GM18499 (cell line): ENCODE results near the gene EIF4G1.

ENCODE experiments used
- ATAC-seq: cut with Tn5 transposase; IDR thresholded peaks from one replicate; pipeline ENCODE4 v1.9.1; 2021; ENCODE audit warnings: moderate number of reproducible peaks; ENCODE audit not compliant: insufficient read depth, unreplicated experiment

The EIF4G1 gene

DNA sequence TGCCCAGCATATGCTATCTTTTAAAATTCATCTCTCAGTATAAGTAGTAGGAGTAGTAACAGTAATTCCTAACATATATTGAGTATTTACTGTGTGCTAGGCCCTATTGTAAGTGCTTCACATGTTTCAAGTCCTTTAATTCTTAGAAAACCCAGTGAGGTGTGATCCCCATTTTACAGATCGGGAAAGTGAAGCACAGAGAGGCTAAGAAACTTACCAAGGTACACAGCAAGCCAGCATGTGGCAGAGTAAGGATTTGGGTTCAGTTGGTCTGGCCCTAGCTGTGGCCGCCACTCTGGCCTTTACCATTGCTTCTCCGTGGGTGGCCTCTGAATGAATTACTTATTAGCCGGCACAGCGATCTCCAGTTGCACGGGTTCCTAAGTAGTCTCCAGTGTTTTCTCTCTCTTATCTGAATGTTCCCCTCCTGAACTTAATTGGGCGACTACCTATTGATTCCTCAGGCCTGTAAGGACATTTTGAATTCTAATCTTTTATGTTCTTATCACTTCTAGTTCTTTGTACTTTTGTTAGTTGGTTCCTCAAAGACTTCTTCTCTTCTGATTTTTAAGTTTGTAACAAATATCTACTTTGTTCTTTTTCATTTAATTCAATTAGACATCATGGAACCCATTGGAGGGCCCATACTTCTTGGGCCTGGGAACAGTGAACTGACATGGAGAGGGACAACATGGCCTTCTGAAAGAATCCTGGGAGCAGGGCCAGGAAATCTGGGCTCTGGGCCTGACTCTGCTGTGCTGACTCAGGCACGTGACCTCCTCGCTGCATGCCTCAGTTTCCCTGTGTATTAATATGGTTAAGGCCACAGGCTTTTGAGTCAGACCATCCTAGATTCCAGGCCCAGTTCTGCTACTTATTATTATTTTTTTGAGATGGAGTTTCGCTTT is 35.4 kb downstream of the EIF4G1 start:
- ATAC-seq: no peak

DNA sequence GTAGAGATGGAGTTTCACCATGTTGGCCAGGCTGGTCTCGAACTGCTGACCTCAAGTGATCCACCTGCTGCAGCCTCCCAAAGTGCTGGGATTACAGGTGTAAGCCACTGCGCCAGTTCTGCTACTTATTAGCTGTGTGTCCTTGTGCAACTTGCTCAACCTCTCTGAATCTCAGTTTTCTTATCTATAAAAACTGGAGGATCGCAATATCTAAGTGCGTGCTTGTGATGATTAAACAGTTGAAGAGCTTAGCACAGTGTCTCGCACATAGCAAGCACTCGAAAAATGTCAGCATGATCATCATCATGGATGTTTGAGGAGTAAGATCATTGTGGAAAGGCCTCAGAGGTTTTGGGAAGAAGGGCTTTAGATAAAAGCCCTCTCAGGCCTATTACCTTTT is 36.2 kb downstream of the EIF4G1 start:
- no peak for ATAC-seq

DNA sequence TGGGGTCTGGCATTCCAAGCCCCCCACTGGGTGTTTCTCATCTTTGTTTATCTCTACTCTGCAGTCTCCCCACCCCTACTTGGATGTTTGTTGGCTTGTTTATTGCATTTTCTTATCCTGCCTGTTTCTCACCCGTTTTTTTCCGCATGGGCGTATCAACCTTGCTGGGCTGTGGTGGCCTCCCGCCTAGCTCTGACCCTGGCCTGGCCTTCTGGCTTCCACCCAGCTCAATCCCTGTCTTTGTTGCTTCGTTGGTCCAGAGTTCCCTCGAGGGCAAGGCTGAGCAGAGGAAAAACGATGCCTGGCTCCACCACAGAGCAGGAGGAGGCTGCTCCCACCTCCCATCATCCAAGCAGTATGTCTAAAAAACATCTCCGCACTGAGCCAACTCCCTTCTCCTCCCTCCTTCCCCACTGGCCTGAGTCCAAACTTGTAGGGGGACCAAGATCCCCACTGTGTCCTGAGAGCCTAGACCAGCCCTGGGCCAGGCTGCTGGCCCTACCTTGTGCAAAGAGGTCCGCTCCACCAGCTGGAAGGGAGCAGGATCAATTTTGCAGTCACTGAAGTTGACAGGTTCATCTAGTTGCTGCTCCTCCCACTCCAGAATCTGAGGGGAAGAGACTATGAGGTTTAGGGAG is 37.2 kb downstream of the EIF4G1 start:
- ATAC-seq: no peak

DNA sequence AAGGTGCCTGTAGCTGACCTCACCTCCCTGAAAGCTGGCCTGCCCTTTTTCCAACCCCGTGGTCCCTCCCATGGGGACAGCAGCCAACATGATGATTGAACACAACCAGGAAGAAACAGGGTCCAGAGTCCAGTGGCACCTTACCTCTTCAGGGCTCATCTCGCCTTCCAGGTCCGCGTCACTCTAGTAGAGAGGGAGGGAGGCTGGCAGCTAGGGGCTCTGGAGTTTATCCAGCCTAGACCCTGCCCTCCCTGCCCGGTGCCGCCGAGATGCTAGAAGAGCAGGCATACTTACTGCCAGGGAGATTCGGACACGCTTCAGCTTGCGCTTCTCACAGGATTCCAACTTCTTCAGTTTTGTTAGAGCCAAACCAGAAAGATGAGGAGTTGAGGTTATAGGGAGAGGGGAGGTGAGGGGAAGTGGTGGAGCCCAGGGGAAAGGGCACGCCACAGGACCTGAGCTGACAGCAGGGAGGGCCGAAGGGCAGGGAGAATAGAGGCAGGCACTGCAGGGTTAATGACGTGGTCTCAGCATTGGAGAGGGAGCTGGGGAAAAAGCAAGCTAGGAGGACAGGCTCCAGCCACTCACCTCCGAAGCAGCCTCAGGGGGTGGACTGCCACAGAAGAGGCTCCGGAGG is 37.9 kb downstream of the EIF4G1 start:
- no peak for ATAC-seq

DNA sequence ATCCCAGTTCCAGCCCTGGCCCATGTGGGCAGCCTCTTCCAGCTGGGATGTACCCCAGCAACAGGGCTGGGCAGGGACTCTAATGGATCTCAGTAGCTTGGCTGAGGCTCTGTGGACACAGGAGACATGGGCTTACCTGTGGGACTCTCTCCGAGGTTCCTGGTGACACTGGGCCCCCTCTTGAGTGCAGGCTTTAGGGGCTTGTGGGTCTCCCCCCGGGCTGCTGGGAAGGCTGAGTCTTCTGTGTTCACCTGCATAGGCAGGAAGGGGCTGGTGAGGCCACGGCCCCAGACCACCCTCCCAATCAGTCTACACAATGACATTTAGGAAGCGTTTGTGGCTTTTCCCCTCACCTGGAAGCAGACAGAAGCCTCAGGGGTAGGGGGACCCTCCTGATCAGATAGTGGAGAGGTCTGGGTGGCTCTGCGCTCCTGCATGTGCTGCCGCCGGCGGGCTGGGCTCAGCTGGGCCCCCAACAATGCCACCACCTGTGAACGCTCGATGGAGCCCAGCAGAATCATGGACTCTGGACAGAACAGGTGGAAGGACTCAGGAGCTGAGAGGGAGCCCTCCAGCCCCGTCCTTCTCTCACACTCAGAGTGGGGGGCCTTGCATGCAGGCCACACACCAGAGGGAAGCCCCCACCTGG is 38.6 kb downstream of the EIF4G1 start:
- ATAC-seq: no peak

DNA sequence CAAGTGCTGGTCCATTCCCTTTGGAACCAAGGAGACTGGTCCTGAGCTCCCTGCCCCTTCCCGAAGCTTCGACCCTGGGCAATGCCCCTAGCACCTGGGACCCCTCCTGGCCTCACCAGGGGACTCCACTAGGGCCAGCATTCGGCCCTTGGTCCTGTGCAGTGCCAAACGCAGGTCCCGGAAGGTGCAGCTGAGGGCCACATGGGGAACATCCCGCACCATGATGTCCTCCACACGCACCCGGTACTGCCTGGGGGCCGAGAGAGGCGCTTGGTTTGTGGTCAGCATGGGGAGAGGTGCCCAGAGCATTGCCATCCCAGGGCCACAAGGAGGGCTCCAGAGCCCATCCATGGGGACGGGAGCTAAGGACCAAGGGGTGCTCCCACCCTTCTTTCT is 39.1 kb downstream of the EIF4G1 start:
- no peak for ATAC-seq

DNA sequence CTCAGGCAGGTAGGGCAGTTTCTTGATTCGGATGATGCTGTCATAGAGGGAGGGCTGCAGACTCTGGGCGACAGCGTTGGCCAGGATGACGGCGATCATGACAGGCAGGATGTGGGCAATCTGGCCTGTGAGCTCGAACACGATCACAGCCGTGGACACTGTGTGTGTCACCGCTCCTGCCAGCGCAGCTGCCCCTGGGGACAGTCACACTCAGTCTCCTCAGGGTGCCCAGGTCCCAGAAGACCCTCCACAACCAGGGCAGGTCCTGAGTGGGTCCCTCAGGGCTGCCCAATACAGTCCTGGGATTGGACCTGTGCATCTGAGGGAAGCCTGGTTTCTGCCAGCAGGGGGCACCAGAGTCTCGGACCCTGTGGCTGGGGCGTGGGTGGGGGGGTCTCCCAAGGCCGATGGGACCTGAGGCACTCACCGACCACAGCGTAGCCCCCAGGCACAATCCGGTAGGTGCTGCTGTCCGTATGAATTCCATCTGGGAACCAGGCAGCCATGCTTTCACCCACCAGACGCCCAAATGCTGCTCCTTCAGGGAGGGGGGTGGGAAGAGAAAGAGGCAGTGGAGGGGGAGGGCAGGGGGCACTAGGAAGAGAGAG is 39.8 kb downstream of the EIF4G1 start:
- ATAC-seq: no peak

DNA sequence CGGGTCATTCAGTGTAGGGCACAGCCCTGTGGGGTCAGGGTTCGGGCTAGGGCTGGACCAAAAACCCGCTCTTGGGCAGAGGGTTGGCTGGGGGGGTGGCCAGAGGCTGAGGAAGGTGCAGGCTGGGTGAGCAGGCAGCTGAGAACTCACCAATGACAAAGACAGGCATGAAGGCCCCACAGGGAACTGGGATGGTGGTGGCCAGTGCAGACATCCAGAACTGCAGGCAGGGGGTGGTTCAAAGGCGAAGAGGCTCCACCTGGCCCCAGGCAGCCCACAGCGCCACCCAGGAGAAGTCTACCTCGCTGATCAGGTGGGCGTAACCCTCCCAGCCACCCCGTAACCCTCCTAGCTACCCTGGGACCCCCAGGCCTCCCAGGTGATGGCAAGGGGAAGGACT is 40.3 kb downstream of the EIF4G1 start:
- ATAC-seq: no peak

DNA sequence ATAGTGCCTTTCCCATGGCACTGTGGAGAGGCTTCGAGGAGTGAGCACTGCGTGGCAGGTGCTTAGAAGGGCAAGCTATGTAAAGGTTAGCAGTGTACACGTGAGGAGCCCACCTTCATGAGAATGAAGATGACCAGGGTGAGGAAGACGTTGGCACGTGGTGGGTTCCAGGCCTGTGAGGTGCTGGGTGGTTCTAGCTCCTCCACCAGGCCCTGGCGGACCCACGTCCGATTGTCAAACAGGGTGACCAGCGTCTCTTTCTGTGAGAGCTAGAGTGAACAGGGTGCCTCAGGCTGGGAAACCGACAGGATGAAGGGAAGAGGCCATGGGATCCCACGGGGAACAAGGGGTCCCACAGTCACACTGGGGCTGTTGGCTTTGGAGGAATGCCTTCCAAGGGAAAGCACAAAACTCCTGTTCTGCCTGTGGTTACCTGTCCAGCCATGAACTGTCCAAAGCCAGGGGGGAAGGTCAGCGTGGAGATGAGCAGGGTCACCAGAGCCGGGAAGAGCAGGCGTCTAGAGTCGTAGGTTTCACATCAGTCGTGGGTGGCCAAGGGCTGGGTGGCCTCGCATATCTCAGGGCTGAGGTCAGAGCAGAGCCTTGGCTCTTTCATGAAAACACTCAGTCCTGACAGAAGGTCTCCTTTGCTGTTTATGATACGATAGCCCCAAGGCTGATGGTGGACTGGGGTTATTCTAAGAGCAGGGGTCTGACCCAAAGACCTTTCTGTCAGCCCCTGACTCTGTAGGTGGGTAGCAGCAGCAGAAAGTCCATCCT is 41.0 kb downstream of the EIF4G1 start:
- ATAC-seq: no peak

DNA sequence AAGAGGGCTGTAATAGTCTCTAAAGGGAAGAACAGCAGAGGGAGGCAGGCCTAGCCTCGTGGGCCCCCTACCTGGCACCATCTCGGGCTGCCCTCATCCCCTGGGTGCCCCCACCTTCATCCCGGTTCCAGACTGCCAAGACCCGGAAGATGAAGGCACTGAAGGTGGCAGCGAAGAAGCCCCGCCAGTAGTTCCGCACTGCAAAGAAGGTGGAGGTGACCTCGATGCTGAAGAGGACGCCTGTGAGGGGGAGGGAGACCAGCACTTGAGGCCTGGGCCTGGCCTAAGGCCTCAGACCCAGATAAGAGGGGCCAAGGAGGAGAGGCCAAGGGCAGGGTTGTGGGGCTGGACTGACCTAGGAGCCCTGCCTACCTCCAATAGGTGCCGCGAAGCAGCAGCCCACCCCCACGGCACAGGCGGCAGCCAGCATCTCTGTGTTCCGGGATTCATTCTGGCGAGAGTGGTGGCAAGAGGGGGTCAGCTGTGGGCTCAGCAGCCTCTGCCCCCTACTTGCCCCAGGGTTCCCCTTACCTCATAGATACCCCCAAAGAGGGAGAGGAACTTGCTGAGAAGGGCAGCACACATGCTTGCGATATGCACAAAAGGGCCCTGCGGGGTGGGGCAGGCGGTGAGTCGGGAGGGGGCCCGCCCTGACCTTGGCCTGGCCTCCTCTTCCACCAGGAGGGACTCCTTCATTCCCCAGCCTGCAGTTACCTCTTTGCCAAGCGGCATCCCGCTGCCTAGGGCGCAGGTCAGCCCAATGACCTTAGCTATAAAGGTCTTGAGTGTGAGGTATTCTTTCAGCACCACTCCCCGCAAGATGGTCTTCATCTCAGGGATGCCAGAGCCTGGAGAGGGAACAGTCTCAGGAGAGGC is 43.1 kb downstream of the EIF4G1 start:
- no peak for ATAC-seq

DNA sequence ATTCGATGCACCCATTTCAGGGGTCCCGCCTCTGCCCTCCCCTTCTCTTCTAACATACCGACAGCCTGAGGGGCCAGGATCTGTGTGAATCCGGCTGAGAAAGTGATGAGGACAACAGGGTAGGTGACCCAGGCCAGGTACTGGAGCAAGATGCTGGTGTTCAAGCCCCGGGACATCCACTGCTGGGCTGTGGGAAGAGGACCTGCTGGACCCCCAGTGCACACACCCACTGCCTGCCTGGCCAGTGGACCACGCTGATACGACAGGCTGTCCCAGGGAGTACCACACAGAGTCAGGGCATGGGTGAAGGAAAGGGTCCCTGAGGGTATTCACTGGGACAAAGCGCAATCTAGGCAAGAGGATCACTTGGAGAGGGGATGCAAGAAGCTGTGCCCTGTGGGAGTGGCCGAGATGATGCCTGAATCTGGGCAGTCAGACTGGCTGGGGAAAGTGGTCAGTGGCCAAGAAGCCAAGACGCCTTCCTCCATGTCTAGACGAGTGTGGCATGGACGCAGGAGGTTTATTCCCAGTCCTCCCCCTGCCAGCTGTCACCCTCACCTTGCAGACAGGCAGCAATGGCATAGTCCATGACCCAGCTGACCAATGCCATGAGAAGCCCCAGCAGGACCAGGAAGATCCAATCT is 43.8 kb downstream of the EIF4G1 start:
- no peak for ATAC-seq

DNA sequence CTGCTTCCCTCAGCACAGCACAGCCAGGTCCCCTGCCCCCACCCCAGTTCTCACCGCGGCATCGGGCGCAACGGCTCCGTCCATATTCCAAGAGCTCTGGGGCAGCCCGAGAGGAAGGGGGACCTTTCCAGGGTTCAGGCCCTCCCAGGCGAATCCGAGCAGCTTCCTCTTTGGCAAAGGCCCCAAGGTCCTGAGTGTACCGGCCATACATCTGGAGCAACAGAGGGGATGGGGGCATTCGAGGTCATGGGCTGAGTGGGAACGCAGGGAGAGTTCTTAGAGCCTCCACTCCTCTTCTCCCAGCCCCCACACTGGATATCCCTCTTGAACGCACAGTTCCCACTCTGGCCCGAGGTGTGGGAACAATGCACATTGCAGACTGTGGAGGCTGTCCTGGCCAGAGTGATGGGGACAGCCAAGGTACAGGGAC is 44.5 kb downstream of the EIF4G1 start:
- ATAC-seq: no peak

DNA sequence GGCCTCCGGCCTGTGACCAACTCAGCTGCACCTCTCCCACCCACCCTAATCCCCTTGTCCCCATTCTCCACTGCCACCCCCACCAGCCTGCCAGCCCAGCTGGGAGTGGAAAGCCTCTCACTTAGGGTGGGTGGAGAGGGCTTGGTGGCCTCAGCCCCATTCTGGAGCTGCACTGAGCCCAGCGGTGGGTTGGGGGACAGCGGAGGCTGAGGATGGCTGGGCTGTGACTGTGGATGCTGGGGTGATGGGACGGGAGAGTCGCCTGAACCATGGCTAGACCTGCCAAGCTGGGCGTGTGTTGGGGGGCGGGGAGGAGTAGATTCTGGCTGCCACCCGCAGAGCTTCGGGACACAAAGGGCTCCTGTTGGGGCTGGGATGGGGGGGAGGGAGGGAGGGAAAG is 45.2 kb downstream of the EIF4G1 start:
- no peak for ATAC-seq

DNA sequence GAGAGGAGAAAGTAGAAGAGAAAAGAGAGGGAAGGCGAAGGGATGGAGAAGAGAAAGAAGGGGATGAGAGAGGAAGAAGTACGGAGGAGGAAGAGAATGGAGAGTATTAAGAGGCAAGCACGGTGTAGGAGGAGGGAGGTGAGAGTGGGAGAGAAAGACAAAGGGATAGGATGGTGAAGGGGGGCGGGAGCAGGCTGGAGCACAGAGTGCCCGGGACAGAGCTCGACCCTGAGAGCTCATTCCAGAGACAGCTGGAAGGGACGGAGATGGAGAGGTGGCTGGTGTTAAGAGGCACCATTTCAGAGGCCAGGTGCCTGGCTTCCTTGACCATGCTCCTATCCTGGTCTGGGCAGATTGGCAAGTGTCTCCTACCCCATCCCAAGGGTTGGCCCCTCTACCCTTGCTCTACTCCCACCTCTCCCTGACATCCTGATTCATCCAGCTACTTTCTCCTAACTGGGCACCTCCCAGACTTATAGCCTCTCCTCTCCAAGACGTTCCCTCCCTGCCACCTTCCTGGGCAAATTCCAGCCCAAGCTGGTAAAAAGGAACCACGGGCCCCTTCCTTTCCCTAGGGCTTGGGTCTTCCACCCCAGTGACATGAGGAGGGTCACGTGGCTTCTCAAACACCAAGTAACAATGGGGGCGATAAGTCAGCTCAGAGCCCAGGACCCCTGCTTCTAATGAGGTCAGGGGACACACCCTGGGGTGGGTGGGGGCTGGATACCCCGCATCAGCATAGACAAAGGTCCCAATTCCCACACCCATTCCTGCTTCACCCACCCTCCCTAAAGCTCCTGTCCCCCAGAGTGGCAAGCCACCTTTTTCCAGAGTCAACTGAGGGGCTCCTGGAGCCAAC is 45.9 kb downstream of the EIF4G1 start:
- ATAC-seq: no peak

DNA sequence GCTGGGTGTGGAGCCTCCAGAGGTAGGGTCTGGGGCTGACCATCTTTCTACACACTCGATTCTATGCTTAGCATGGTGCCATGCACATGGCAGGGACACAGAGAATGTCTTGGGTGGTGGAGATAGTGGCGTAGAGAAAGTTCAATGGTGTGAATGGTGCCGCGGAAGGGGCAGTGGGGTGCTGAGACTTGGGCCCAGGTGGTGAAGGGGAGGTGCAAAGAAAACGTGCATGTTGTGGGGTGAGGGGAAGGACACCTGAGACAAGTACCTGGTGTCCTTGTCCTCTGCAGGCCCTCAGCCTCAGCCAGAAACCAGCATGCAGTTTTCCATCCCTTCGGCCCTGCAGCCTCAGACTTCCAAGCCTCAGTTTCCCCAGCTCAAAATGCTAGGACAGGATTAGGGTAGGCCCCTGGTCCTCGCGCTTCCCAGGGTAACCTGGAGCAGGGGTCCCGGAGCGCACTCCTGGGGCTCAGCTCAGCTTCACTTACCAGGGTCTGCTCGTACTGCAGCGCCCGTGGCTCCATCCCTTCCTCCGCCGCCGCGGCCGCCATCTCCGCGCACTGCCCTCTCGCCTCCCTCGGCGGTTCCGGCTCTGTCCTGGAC is 46.6 kb downstream of the EIF4G1 start:
- no peak for ATAC-seq

DNA sequence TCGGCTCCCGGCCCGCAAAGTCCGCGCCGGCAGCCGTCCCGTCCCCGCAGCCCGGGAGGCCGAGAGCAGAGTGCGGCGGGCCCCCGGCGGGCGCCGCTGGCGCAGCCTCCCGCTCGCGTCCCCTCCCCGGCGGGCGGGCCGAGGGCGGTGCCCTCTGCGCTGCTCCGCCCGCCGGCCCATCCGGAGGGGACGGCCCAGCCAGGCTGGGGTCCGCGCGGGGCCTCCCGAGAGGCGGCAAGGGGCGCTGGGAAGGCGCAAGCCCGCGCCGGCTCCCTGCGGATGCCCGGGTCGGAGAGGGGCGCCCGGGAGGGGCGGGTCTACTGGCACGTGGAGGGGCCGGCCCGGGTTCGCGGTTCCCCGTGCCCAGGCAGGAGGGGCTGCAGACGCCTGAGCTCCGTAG is 47.1 kb downstream of the EIF4G1 start, which contains the start of the genes CLCN2 and POLR2H:
TSS of gene CLCN2 (minus strand) at position 74 of the 400 bp plus-strand sequence. CDS start 126 bp downstream, outside the sequence.
TSS of gene POLR2H (plus strand) at position 179 of the 400 bp plus-strand sequence. CDS start 1,783 bp downstream, outside the sequence.
- ATAC-seq: no peak
